ENCODE results near the gene C16orf89.
"Not testable (repeated sequence)": the region's sequence is repeated elsewhere in the genome, so short reads cannot be mapped to it uniquely, and the experiment has no call there.

C16orf89 gene

DNA sequence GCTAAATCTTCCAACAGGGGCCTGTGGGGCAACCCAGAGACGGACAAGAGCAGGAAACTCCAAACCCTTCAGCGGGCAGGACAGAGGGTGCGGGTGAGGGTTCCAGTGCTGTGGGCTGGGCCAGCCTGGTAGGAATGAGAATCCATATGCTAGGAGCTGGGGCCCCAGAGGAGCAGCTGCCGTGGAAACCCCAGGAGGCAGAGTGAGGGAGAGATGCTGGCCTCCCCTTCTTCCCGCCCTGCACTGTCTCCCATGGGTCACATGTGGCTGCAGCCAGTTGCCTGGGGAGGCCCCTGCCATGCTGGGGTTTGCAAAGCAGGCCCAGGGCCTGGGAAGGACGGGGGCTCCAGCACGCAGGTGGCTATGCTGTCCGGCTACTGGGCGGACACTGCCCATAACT lies 27.3 kb upstream of the C16orf89 start:
- not testable (repeated sequence) for DNase-seq (ENCODE audit: low read depth)

DNA sequence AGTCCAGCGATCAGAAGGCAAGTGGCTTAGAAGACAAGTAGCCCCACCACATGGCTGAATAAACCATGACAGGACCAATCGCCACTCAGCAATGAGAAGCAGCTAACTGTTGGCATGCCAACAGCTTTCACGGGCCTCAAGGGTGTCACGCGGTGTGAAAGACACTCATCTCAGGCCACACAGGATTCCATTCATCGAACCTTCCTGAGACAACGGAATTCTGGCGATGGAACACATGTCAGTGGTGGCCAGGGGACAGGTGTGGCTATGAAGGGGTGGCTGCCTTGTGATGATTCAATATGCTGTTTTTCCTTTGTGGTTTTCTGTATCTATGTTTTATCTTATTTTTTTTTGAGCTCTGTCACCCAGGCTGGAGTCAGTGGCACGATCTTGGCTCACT lies 24.8 kb upstream of the C16orf89 start:
- not testable (repeated sequence) for DNase-seq (ENCODE audit: low read depth); H3K4me3 ChIP-seq (ENCODE audit: low read depth, low read length)

More for the DNA sequence above, 27.3 kb upstream of the C16orf89 start:
- not testable (repeated sequence) for H3K4me3 ChIP-seq (ENCODE audit: low read depth, low read length)

DNA sequence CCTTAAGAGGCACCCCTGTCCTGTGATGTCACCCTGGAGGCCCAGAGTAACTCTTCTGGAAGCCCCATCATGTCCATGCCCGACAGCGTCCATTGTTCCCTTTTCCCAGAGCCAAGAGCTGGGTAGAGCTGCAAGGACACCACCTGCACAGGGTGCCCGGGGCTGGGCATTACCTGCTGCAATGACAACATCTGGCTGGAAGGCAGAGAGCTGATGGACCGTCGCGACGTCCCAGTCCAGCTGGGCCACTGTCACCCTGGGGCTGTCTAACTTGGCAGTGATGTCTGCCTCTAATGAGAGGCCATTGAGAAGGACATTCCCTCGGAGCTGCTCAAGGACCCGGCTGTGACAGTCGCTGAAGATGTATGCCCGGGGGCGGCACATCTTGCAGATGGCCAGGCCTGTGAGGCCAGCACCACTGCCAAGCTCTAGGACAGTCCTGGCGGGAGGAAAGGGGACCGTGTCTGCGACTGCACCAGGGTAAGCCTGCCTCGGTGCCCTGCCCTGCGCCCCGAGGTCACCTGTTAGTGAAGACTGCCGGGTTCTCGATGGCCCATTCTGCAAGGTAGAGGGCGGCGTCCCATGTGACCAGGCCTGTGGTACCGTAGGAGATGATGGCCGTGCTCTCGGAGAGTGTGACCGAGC lies 24.3 kb upstream of the C16orf89 start:
- not testable (repeated sequence) for DNase-seq (ENCODE audit: low read depth); H3K4me3 ChIP-seq (ENCODE audit: low read depth, low read length)

DNA sequence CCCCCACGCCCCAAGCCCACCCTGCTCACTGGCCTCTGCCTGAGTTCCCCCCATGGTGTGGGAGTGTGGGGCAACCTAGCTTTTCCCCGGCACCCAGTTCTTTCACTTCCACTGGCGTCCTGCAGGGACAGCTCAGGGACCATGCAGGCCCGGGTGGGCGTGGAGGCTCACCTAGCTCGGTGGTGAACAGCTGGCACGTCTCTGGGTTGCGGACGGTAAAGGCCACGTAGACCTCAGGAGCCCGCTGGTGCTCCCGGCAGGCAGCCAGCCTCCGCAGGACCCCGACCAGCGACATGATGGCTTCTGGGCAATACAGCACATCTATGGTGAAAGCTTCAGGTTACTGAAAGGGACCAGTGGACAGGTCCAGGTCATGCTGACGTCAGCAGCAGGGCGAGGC lies 23.2 kb upstream of the C16orf89 start:
- H3K4me3 ChIP-seq (ENCODE audit: low read depth, low read length); DNase-seq (ENCODE audit: low read depth): not testable (repeated sequence)

DNA sequence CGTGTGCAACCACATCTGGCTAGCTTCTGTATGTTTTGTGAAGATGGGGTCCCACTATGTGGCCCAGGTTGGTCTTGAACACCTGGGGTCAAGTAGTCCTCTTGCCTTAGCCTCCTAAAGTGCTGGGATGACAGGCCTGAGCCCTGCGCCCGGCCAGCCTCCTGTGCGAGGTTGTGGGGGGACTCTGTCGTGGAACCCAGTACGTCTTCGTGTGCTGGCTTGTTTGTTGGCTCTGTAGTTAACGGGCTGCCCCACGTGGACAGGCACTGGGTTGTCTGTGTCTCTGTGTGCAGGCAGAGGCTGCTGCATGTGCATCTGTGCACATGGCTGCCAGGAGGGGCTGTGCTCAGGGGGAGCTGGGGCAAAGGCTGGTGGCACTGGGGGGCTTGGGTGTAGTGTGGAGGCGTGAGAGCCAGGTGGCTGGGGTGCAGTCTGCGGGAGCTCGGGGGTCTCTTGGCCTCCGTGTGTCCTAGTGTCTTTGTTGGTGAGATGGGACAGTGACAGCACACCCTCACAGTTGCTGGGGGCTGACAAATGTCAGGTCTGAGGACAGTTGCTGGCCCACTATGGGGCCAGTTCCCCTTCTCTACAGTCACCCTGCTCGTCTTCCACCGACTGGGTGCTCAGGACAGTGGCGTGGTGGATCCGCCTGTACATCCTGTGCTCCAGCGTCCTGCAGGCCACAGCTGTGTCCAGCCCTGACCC lies 22.5 kb upstream of the C16orf89 start:
- H3K4me3 ChIP-seq (ENCODE audit: low read depth, low read length); DNase-seq (ENCODE audit: low read depth): not testable (repeated sequence)

DNA sequence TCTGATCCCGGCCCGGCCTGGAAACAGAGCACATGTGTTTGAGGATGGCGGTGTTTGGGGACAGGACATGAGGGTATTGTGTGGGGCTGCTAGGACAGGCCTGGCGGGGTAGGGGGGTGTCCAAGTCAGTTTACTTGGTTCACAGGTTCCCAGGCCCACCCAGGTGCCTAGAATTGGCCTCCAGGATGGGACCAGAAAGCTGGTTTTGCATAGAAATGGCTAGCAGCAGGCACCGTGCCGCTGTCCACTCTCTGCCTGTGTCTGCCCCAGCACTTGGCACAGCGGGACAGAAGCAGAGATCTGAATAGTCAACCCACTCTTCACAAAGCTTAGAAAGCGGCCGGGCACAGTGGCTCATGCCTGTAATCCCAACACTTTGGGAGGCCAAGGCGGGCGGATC lies 20.0 kb upstream of the C16orf89 start:
- not testable (repeated sequence) for H3K4me3 ChIP-seq (ENCODE audit: low read depth, low read length); DNase-seq (ENCODE audit: low read depth)

DNA sequence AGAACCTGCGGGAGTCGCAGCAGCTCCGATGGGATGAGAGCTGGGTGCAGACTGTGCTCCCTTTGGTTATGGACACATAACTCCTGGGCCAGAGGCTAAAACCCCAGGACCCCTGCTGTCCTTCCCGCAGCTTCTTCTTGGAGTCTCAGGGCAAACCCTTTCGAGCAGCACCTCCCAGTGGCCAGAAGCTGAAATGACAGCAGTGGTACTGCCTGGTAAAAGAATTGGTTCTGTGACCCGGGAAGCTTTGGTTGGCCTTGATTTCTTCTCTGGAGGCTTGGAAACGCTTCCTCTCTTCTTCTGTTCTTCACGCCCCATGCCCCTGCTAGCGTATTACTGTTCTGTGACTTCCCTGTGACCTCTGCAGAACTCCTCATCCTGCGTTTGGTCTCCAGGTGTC lies 19.0 kb upstream of the C16orf89 start:
- peak; percentile 66 for DNase-seq (ENCODE audit: low read depth)
- H3K4me3 ChIP-seq (ENCODE audit: low read depth, low read length): not testable (repeated sequence)
- TF ChIP-seq, protein P1, sequence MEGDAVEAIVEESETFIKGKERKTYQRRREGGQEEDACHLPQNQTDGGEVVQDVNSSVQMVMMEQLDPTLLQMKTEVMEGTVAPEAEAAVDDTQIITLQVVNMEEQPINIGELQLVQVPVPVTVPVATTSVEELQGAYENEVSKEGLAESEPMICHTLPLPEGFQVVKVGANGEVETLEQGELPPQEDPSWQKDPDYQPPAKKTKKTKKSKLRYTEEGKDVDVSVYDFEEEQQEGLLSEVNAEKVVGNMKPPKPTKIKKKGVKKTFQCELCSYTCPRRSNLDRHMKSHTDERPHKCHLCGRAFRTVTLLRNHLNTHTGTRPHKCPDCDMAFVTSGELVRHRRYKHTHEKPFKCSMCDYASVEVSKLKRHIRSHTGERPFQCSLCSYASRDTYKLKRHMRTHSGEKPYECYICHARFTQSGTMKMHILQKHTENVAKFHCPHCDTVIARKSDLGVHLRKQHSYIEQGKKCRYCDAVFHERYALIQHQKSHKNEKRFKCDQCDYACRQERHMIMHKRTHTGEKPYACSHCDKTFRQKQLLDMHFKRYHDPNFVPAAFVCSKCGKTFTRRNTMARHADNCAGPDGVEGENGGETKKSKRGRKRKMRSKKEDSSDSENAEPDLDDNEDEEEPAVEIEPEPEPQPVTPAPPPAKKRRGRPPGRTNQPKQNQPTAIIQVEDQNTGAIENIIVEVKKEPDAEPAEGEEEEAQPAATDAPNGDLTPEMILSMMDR (IDR thresholded peaks at IDR 0.05; ENCODE audit: low read depth, low read length): peak; percentile 60

DNA sequence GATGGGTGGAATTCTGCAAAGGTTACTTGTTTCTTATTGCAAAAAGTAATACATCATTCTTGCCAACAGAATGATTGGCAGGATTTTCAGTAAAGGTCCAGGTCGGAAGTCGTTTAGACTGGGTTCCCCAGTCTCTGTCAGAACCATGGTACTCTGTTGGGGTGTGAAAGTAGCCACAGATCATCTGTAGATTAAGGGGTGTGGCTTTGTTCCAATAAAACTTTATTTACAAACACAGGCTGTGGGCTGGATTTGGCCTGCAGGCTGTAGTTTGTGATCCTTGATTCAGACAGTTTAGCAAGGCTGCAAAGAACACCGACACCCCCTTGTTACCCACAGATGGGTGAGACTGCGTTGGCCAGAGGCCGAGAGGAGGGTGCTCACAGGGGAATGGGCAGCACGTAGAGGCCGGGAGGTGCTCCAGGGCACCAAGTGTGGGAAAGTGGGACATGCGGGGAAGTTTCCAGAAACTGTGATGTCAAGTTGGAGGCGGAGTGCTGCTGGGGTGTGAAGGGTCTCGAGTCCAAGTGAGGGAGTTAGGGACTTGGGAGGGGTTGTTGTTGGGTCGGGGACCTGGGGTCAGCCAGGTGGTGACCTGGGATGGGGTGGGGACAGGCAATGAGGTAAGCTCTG lies 18.5 kb upstream of the C16orf89 start:
- not testable (repeated sequence) for DNase-seq (ENCODE audit: low read depth); H3K4me3 ChIP-seq (ENCODE audit: low read depth, low read length)

DNA sequence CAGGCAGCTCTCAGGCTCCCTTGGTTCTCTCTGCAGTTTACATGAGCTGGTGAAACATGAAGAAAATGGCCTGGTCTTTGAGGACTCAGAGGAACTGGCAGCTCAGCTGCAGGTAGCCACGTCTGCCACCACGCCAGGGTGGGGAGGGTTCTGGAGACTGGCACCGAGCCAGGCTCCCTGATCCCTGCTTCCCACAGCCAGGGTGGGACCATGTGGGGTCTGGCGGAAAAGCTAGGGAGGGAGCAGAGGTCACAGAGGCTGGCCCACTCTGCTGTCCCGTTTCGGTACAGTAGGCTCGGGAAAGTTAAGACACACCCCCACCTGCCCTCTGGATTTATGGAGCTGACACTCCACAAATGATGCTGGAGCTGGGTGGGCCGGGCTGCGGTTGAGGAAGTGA lies 17.9 kb upstream of the C16orf89 start:
- not testable (repeated sequence) for H3K4me3 ChIP-seq (ENCODE audit: low read depth, low read length); DNase-seq (ENCODE audit: low read depth)

DNA sequence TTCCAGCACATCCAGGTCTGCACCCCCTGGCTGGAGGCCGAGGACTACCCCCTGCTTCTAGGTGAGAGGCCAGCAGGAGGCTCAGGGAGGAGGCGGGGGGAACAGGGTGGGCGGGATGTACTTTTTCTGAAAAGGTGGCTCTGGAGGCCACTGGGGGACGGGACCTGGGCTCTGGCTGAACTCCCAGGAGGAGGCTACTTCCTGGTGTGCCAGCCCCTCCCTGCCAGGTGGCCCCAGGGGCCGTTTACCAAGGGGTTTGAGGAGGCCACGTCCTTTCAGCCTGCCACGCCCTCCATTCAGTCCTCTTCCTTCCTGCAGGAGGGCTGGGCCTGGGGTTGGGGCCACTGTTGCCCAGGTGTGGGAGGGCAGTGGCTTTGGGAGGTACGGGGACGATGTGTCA lies 15.2 kb upstream of the C16orf89 start:
- H3K4me3 ChIP-seq (ENCODE audit: low read depth, low read length); DNase-seq (ENCODE audit: low read depth): not testable (repeated sequence)

DNA sequence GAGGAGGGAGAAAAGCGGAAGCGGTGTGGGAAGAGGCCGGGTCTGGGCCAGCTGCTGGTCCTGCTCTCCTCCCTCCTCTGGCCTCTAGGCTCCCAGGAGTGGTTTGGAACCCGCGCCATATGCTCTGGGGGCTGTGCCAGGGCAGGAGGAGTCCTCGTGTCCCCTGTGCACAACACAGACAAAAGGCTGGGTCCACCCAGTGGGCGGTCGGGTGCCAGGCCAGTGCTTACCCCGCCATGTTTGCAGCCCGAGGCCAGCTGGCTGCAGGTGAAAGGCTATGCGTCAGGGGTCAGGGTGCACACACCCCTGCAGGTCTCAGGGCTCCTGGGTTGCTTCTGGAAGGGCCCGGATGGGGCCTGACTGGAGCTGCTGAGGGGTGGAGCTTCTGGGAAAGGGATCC lies 14.7 kb upstream of the C16orf89 start:
- H3K4me3 ChIP-seq (ENCODE audit: low read depth, low read length): not testable (repeated sequence)
- DNase-seq (ENCODE audit: low read depth): peak; percentile 51

DNA sequence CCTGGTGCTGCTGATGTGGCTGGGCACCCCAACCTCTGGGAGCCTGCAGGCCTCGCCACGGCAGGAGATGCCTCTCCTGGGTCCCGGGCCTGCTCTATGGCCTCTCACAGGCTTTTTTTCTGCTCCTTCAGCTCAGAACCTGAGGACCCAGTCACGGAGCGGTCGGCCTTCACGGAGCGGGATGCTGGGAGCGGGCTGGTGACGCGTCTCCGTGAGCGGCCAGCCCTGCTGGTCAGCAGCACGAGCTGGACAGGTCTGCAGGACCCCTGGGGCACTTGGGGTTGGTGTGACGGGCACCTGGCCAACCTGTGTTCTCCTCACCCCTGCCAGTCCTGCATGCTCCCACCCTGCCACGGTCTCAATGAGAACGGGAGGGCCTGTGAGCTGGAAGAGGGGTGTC lies 12.9 kb upstream of the C16orf89 start:
- DNase-seq (ENCODE audit: low read depth): no peak
- no peak overlapping the region for H3K4me3 ChIP-seq (ENCODE audit: low read depth, low read length)
- TF ChIP-seq POLR2A (IDR thresholded peaks at IDR 0.05; ENCODE audit: extremely low read depth, insufficient read length) (no peak), MYC (IDR thresholded peaks at IDR 0.05; ENCODE audit: low read depth, low read length) (no peak)
- TF ChIP-seq, protein P1 (IDR thresholded peaks at IDR 0.05; ENCODE audit: low read depth, low read length): no peak
- TF ChIP-seq, protein P2, sequence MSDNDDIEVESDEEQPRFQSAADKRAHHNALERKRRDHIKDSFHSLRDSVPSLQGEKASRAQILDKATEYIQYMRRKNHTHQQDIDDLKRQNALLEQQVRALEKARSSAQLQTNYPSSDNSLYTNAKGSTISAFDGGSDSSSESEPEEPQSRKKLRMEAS (IDR thresholded peaks at IDR 0.05; ENCODE audit: low read depth, low read length): no peak

Data from NB4 (cell line).